OCI-LY7 (cell line): ENCODE measurements around the gene MEOX1. TPM values are rescaled to one million over a fixed set of nuclear protein-coding genes. Genes with fewer than 3 reads are reported as not detected.

ENCODE experiments used
- BruUV-seq: library from RNA; stranded (reverse); fragments of 400-500 nt; replicated peaks from 2 replicates; lab custom pipeline; 2021; lab: Mats Ljungman, UMichigan
- CTCF ChIA-PET: fragments of 300-600 bp; sonication (Branson Sonifier 250); formaldehyde crosslinking; loops from one replicate; lab custom pipeline; 2022; ENCODE audit warnings: antibody characterized with exemption; ENCODE audit not compliant: unreplicated experiment; lab: Charles Lee
- POLR2A ChIA-PET: fragments of 300-600 bp; sonication (Branson Sonifier 250); formaldehyde crosslinking; loops from one replicate; lab custom pipeline; 2022; ENCODE audit warnings: antibody characterized with exemption; lab: Charles Lee
- DNase-seq: peaks from one replicate; pipeline ENCODE4 v3.0.0-alpha.2; 2015; ENCODE audit warnings: low spot score
- H2AFZ ChIP-seq: fragments of 200-600 bp; sonication (generic), shearing (Covaris generic); 2 replicates; pipeline ENCODE4 v1.6.1; 2014; ENCODE audit warnings: mild to moderate bottlenecking, antibody characterized with exemption, low read length, moderate library complexity
- H3K27ac ChIP-seq: fragments of 200-600 bp; sonication (generic); 2 replicates; pipeline ENCODE4 v1.5.1; 2014; ENCODE audit warnings: mixed run types, low read depth, mild to moderate bottlenecking, moderate library complexity, low read length, inconsistent platforms; ENCODE audit not compliant: poor library complexity, severe bottlenecking
- H3K36me3 ChIP-seq: fragments of 200-600 bp; sonication (generic); 2 replicates; pipeline ENCODE4 v1.6.1; 2014; ENCODE audit warnings: mild to moderate bottlenecking, antibody characterized with exemption, low read length, moderate library complexity, mixed read lengths; ENCODE audit not compliant: insufficient read depth
- H3K4me1 ChIP-seq: fragments of 200-600 bp; sonication (generic); 2 replicates; pipeline ENCODE4 v1.5.1; 2014; ENCODE audit warnings: mild to moderate bottlenecking, low read length; ENCODE audit not compliant: insufficient read depth, poor library complexity, severe bottlenecking
- H3K4me2 ChIP-seq: fragments of 200-600 bp; sonication (generic); 2 replicates; pipeline ENCODE4 v1.6.1; 2014; ENCODE audit warnings: mild to moderate bottlenecking, low read length
- H3K4me3 ChIP-seq: fragments of 200-600 bp; sonication (generic); 2 replicates; pipeline ENCODE4 v1.5.1; 2014; ENCODE audit warnings: mild to moderate bottlenecking, low read depth, low read length; ENCODE audit not compliant: poor library complexity, severe bottlenecking
- H3K79me2 ChIP-seq: fragments of 200-600 bp; sonication (generic); 2 replicates; pipeline ENCODE4 v1.6.1; 2016; ENCODE audit warnings: low read depth, mild to moderate bottlenecking, low read length, moderate library complexity, mixed read lengths; ENCODE audit not compliant: insufficient read depth
- H3K9me2 ChIP-seq: fragments of 200-600 bp; sonication (generic); 2 replicates; pipeline ENCODE4 v1.6.1; 2016; ENCODE audit warnings: mild to moderate bottlenecking, low read length, mixed read lengths; ENCODE audit not compliant: insufficient read depth
- H3K9me3 ChIP-seq: fragments of 200-600 bp; sonication (generic); 2 replicates; pipeline ENCODE4 v1.6.1; 2014; ENCODE audit warnings: mild to moderate bottlenecking, mixed run types, low read length, mixed read lengths
- H4K20me1 ChIP-seq: fragments of 200-600 bp; sonication (generic); 2 replicates; pipeline ENCODE4 v1.6.1; 2014; ENCODE audit warnings: mild to moderate bottlenecking, antibody characterized with exemption, low read length, moderate library complexity, mixed read lengths; ENCODE audit not compliant: insufficient read depth
- EZH2phosphoT487 ChIP-seq: fragments of 200-600 bp; sonication (generic); IDR thresholded peaks from 2 replicates; pipeline ENCODE4 v1.6.1; 2018; ENCODE audit warnings: low read depth, borderline replicate concordance, mild to moderate bottlenecking, mixed run types, antibody characterized with exemption, low read length, moderate library complexity, mixed read lengths
- intact Hi-C: fragments of 100-400 bp; cut with micrococcal nuclease; formaldehyde crosslinking; loops from one replicate; pipeline ENCODE4 v1.10.0; 2022; ENCODE audit not compliant: unreplicated experiment
- total RNA-seq, 2 experiments: library from RNA; depleted of rRNA in 1 of 2; stranded (reverse); fragments of >200 nt in 1 of 2; shearing (Covaris generic) in 1 of 2; gene quantifications; 2 replicates each; pipeline ENCODE4 v1.2.3, GENCODE V29; 2014 to 2022
- TF ChIP-seq, protein P1 (sequence below): fragments of 200-600 bp; sonication (generic); conservative IDR thresholded peaks from 2 replicates; pipeline ENCODE4 v1.5.1; 2014; ENCODE audit warnings: mild to moderate bottlenecking, antibody characterized with exemption, low read length, moderate library complexity, mixed read lengths

The MEOX1 gene
- total RNA-seq, 2 experiments from 2014 or later: not detected

DNA sequence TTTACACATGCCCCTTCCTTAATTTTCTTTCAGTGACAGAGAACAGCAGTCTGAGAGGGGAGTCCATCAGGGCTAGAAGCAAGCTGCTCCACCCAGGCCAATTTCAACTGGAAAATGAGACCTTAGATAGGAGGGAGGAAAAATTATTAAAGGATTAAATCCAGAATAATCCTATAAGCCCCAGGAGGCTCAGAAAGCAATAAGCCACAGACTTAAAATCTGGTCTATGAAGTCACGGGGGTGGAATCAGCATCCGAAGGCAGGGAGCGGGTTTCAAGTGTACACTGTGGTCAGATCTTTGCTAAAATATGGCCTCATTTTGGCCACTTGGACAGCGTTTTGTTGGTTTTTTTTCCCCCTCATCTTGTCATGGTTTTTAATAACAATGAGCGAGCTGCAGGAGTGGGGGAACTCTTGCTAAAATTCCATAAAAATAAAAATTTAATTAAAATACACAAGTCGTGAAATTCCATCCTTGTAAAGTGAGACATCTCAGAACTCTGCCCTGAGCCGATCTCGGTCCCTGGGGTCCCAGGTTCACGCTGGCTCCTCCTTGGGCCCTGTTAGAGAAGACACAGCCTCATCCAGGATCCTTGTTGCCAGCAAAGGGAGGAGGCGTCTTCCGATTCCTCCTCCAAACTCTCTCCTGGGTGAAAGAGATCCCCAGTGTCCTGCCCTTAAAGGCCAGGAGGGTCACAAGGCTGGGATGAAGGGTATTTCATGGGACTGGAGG, 63.9 kb downstream of the MEOX1 start:
- no peak overlapping the region for H3K4me3 ChIP-seq
- H3K4me1 ChIP-seq: peaks cover 2% of the 10 kb centered on the region
- H3K4me2 ChIP-seq: no peak overlapping the region
- no peaks in the 10 kb centered on the region for H3K79me2 ChIP-seq
- H4K20me1 ChIP-seq: no peaks in the 10 kb centered on the region
- no peak overlapping the region for H2AFZ ChIP-seq
- H3K27ac ChIP-seq: no peak overlapping the region
- BruUV-seq: no TSS peak
- H3K9me3 ChIP-seq: no peaks in the 10 kb centered on the region
- no peaks in the 10 kb centered on the region for H3K36me3 ChIP-seq
- POLR2A ChIA-PET: interaction anchor here (0.5 to 0.7 kb wide), 2 partner anchors 26 to 29 kb away, joined by 3 read pairs; no protein-coding TSS in a partner anchor
- no peak for TF ChIP-seq EZH2phosphoT487
- TF ChIP-seq, protein P1, sequence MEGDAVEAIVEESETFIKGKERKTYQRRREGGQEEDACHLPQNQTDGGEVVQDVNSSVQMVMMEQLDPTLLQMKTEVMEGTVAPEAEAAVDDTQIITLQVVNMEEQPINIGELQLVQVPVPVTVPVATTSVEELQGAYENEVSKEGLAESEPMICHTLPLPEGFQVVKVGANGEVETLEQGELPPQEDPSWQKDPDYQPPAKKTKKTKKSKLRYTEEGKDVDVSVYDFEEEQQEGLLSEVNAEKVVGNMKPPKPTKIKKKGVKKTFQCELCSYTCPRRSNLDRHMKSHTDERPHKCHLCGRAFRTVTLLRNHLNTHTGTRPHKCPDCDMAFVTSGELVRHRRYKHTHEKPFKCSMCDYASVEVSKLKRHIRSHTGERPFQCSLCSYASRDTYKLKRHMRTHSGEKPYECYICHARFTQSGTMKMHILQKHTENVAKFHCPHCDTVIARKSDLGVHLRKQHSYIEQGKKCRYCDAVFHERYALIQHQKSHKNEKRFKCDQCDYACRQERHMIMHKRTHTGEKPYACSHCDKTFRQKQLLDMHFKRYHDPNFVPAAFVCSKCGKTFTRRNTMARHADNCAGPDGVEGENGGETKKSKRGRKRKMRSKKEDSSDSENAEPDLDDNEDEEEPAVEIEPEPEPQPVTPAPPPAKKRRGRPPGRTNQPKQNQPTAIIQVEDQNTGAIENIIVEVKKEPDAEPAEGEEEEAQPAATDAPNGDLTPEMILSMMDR: no peak
- no peaks in the 10 kb centered on the region for H3K9me2 ChIP-seq
- DNase-seq: no peak
- intact Hi-C loops: no loop called here
- CTCF ChIA-PET: no interaction called here

DNA sequence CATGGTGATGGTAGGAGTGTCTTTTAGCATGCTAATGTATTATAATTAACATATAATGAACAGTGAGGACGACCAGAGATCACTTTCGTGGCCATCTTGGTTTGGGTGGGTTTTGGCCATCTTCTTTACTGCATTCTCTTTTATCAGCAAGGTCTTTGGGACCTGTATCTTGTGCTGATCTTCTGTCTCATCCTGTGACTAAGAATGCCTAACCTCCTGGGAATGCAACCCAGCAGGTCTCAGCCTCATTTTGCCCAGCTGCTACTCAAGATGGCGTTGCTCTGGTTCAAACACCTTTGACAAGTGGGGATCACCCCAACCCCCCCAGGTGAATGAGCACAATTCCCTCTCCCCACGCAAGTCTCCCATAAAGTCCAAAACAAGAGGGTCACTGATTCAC, 66.3 kb downstream of the MEOX1 start:
- no peak overlapping the region for H3K27ac ChIP-seq
- CTCF ChIA-PET: no interaction called here
- no peaks in the 10 kb centered on the region for H3K79me2 ChIP-seq
- H3K9me2 ChIP-seq: no peaks in the 10 kb centered on the region
- no peaks in the 10 kb centered on the region for H4K20me1 ChIP-seq
- no peak overlapping the region for H3K4me3 ChIP-seq
- no peak for TF ChIP-seq EZH2phosphoT487
- TF ChIP-seq, protein P1: no peak
- no peaks in the 10 kb centered on the region for H3K36me3 ChIP-seq
- H2AFZ ChIP-seq: no peak overlapping the region
- DNase-seq: no peak
- BruUV-seq: no TSS peak
- H3K9me3 ChIP-seq: no peaks in the 10 kb centered on the region
- H3K4me1 ChIP-seq: peaks cover 2% of the 10 kb centered on the region
- intact Hi-C loops: no loop called here
- no peak overlapping the region for H3K4me2 ChIP-seq
- POLR2A ChIA-PET: no interaction called here
